Stimulated activated memory B cell treated with anti-CD40 and anti-IgM and Interleukin-4, amounts not matched to agents 10 μg/mL and 1 μg/mL and 100 μg/mL, for 72 hours (primary cell): ENCODE measurements around the gene TBC1D14.
A peak's percentile ranks its signal among the peaks of the same experiment; 100 is the strongest.

Experiments
- ATAC-seq: fragments of 150-1000 bp; cut with Tn5 transposase; 2 replicates; pipeline ENCODE4 v1.10.0; 2021
- H3K27ac Mint-ChIP-seq: one replicate; pipeline ENCODE4 v1.8.0; 2022; ENCODE audit warnings: mild to moderate bottlenecking, mixed read lengths
- H3K27me3 Mint-ChIP-seq: one replicate; pipeline ENCODE4 v1.8.0; 2022; ENCODE audit warnings: mixed read lengths
- H3K36me3 Mint-ChIP-seq: one replicate; pipeline ENCODE4 v1.8.0; 2022; ENCODE audit warnings: mixed read lengths
- H3K4me1 Mint-ChIP-seq: one replicate; pipeline ENCODE4 v1.8.0; 2022; ENCODE audit warnings: mixed read lengths
- H3K4me3 Mint-ChIP-seq: one replicate; pipeline ENCODE4 v1.8.0; 2022; ENCODE audit warnings: mild to moderate bottlenecking, moderate library complexity, mixed read lengths
- H3K9me3 Mint-ChIP-seq: one replicate; pipeline ENCODE4 v1.8.0; 2022; ENCODE audit warnings: mixed read lengths

The TBC1D14 gene

DNA sequence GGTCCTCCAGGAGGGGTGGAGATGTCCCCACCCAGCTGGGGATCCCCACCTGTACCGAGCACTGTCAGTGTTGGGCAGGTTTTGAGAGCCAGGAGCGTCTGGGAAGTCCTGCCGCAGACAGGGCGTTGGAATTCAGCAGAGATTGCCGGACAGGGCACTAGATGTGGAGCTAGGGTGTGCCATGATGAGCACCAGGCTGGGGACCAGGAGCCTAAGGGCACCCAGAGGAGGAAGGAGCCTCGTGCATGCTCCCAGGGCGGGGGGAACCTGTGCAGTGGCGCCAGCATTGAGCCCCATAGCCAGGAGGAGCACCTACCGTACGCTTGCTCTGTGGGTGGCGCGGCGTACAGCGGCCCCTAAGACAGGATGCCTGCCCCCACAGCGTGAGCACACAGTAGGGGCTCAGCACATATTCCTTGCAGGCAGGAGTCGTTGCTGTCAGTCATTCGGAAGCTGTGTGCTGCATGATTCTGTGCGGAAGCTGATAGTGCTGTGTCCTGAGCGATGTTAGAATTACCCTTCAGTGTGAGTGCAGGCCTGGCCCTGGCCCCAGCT is 114.8 kb downstream of the TBC1D14 start:
- no peak for ATAC-seq
- H3K27ac Mint-ChIP-seq: no peak overlapping the region
- H3K27me3 Mint-ChIP-seq: no peaks in the 10 kb centered on the region
- H3K4me3 Mint-ChIP-seq: no peak overlapping the region
- H3K36me3 Mint-ChIP-seq: peaks cover 79% of the 10 kb centered on the region
- H3K4me1 Mint-ChIP-seq: peaks cover 16% of the 10 kb centered on the region
- H3K9me3 Mint-ChIP-seq: no peaks in the 10 kb centered on the region

DNA sequence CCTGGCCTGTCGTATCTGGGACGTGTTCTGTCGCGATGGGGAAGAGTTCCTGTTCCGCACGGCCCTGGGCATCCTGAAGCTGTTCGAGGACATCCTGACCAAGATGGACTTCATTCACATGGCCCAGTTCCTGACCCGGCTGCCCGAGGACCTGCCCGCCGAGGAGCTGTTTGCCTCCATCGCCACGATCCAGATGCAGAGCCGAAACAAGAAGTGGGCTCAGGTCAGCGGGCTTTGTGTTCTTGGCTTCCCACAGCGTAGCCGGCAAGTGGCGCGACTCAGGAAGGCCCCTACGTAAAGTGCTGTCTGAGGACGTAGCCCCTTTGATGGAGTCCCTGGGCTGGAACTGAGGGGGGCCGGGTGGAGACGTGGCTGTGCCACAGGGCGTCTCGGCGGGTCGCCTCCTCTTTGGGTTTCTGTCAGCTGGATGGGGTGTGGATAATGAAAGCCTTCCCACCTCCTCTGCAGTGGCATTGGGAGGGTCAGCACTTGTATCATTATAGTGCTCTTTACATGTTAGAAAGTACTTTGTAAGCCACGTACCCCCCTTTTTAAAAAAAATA is 115.5 kb downstream of the TBC1D14 start:
- no peaks in the 10 kb centered on the region for H3K27me3 Mint-ChIP-seq
- no peak for ATAC-seq
- H3K9me3 Mint-ChIP-seq: no peaks in the 10 kb centered on the region
- no peak overlapping the region for H3K27ac Mint-ChIP-seq
- H3K36me3 Mint-ChIP-seq: peaks cover 83% of the 10 kb centered on the region
- no peak overlapping the region for H3K4me3 Mint-ChIP-seq
- H3K4me1 Mint-ChIP-seq: peaks cover 16% of the 10 kb centered on the region

DNA sequence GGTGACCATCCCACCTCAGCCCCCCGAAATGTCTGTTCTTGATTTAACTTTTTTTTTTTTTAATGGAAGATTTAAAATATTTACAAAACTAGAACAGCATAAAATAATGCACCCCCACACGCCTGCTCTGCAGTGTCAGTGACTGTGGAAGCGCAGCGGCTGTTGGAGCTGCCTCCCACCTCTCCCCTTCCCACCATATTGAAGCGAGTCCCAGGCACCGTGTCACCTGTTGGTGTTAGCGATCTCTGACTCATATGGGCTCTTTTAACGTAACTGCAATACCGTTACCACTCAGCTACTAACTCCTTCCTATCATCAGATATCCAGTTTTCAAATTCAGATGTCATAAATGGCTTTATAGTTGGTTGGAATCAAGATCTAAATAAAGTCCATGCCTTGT is 116.5 kb downstream of the TBC1D14 start:
- Mint-ChIP-seq H3K27ac (no peak overlapping the region), H3K36me3 (peaks cover 83% of the 10 kb centered on the region), H3K4me3 (no peak overlapping the region), H3K9me3 (no peaks in the 10 kb centered on the region), H3K4me1 (peaks cover 16% of the 10 kb centered on the region), H3K27me3 (no peaks in the 10 kb centered on the region)
- no peak for ATAC-seq

DNA sequence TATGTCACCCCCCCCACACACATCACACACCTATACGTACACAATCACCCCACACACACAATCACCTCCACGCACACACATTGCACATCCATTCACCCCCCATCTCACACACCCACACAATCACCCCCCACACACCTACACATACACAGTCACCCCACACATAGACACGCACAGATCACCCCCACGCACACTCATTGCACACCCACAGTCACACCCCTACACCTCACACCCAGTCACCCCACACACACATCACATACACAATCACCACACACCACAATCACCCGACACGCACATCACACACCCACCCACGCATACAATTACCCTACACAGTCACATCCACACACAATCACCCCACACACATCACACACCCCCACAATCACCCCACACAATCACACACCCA is 117.7 kb downstream of the TBC1D14 start:
- Mint-ChIP-seq H3K27ac (no peak overlapping the region), H3K4me3 (no peak overlapping the region), H3K36me3 (peaks cover 79% of the 10 kb centered on the region), H3K4me1 (peaks cover 16% of the 10 kb centered on the region), H3K27me3 (no peaks in the 10 kb centered on the region), H3K9me3 (no peaks in the 10 kb centered on the region)
- no peak for ATAC-seq

DNA sequence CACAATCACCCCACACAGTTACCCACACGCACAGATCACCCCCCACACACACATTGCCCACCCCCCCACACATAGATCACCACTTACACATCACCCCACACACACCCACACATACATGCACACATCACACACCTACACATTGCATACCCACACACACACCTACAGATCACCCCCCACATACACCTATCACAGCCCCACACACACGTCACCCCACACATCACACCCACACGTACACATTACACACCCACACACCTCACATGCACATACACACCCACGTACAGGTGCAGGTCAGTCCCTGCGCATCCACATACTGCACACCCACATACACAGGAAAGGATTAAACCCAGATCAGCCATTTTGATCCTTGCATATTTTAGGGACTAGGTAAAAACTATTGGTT is 118.3 kb downstream of the TBC1D14 start:
- ATAC-seq: no peak
- Mint-ChIP-seq H3K4me3 (no peak overlapping the region), H3K36me3 (peaks cover 76% of the 10 kb centered on the region), H3K9me3 (no peaks in the 10 kb centered on the region), H3K27me3 (no peaks in the 10 kb centered on the region), H3K4me1 (peaks cover 16% of the 10 kb centered on the region), H3K27ac (no peak overlapping the region)

DNA sequence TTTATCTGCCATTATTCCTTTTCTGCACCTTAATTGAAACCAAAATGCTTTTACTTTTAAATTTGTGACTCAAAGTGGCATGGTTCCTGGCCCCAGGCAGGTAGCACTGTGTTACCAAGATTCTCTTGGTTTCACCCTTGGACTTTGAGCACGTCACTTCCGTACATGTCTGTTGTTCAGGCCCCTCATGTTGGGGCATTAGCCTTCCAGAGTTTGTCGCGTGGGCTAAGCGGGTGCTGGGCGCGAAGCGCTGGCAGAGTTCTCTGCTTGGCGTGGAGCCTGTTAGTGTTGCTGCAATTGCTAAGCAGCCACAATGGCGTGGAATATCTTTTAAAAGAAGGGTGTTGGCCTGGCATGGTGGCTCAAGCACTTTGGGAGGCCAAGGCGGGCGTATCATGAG is 119.6 kb downstream of the TBC1D14 start:
- no peak for ATAC-seq
- H3K36me3 Mint-ChIP-seq: peaks cover 67% of the 10 kb centered on the region
- H3K27me3 Mint-ChIP-seq: no peaks in the 10 kb centered on the region
- no peak overlapping the region for H3K27ac Mint-ChIP-seq
- no peak overlapping the region for H3K4me3 Mint-ChIP-seq
- H3K4me1 Mint-ChIP-seq: peaks cover 16% of the 10 kb centered on the region
- H3K9me3 Mint-ChIP-seq: no peaks in the 10 kb centered on the region

DNA sequence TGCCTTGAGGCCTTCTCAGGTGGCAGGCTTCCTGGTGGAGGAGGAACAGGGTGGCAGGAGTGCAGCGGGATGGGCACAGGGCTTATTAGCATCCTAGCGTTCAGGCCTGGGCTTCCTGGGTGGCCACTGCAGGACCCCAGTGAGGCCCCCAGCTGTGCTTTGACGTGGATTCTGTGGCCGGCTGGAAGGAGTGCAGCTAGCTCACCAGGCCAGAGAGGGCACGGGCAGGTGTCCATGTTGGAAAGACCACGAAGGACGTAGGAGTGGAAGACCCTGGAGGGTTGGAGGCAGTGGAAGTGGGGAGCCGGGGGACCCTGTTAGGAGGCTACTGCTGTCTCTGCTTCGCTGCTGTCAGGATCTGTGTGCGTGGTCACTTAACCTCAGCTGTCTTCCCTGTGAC is 120.3 kb downstream of the TBC1D14 start:
- Mint-ChIP-seq H3K27ac (no peak overlapping the region), H3K4me1 (peaks cover 16% of the 10 kb centered on the region), H3K9me3 (no peaks in the 10 kb centered on the region), H3K4me3 (no peak overlapping the region), H3K27me3 (no peaks in the 10 kb centered on the region), H3K36me3 (peaks cover 60% of the 10 kb centered on the region)
- no peak for ATAC-seq

DNA sequence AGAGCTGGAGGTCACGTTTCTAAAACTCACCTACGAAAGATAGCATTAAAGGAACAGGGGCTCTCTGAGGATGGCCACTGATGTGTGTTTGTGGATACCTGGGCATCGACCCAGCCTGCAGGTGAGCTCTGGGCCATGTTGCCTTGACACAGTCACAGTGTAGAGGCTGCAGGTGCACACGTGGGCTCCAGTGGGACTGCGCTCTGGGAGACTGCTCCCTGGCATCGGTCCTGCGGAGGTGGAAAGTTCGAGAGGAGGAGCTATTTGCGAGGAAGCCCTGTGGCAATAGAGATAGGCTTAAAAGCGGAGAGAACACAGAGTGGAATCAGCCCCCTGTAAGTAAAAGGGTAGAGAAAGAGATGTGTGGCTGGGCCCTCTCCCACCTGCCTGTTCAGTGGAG is 121.2 kb downstream of the TBC1D14 start:
- Mint-ChIP-seq H3K9me3 (no peaks in the 10 kb centered on the region), H3K36me3 (peaks cover 54% of the 10 kb centered on the region), H3K27ac (no peak overlapping the region), H3K27me3 (no peaks in the 10 kb centered on the region), H3K4me3 (no peak overlapping the region), H3K4me1 (peaks cover 16% of the 10 kb centered on the region)
- no peak for ATAC-seq

DNA sequence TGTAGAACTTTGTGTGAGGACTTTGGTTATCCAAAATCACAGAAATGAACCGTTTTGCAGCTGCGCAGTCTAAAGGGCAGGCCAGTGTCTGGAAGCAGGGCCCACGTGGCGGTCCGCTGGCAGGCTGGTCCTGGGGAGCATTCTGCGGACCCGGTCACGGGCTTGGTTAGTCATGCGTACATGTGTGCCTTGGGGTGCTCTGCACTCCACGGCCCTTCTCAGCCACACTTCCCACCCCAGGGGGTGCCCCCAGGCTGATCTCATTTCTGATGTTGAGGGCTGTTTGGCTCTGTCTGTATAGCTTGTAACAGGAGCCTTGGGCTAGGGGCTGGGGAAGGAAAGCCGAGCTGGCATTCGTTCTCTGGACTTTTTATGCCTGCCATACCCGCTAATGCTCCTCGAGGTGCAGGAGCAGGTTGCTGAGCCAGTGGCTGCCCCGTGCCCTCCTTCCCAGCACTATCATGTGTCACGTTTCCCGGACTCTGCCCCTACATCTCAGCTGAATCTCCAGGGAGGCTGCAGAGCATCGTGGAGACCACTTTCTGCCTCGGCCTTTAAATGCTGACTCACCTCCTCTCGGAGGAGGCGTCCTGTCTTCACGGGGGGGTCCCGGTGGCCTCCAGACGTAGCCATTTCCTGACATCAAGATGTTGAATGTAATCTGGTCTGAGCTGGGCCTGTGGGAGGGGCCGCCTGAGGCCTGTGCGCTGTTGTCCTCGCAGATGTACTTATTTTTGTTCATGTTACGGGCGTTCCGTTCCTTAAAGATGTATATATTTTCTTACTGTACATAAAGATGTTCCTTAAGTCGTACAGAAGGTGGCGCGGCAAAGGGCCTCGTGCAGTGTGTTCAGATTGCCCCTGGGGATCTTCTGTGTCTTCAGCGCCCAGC is 122.2 kb downstream of the TBC1D14 start:
- Mint-ChIP-seq H3K27ac (no peak overlapping the region), H3K4me1 (peaks cover 16% of the 10 kb centered on the region), H3K4me3 (no peak overlapping the region), H3K36me3 (peaks cover 45% of the 10 kb centered on the region), H3K27me3 (no peaks in the 10 kb centered on the region), H3K9me3 (no peaks in the 10 kb centered on the region)
- no peak for ATAC-seq

DNA sequence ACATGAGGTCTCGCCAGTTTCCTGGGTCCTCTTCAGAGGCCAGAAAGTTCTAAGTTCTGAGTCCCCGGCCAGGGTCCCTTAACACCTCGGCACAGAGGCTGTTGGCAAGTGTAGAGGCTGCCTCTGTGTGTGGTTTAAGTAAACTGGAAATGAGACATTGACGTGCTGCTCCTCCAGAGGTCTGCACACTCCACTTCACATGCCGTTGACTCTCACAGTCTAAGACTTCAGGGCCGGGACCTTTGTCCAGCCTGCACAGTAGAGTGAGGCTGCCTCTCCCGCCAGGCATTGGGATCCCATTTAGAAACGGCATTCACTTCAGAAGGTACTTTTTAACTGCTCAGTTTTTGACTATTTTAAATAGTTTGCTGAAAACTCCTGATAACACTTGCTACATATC is 123.0 kb downstream of the TBC1D14 start:
- no peak overlapping the region for H3K4me3 Mint-ChIP-seq
- H3K36me3 Mint-ChIP-seq: peaks cover 37% of the 10 kb centered on the region
- H3K27me3 Mint-ChIP-seq: no peaks in the 10 kb centered on the region
- no peak overlapping the region for H3K27ac Mint-ChIP-seq
- no peaks in the 10 kb centered on the region for H3K9me3 Mint-ChIP-seq
- ATAC-seq: no peak
- peaks cover 13% of the 10 kb centered on the region for H3K4me1 Mint-ChIP-seq

DNA sequence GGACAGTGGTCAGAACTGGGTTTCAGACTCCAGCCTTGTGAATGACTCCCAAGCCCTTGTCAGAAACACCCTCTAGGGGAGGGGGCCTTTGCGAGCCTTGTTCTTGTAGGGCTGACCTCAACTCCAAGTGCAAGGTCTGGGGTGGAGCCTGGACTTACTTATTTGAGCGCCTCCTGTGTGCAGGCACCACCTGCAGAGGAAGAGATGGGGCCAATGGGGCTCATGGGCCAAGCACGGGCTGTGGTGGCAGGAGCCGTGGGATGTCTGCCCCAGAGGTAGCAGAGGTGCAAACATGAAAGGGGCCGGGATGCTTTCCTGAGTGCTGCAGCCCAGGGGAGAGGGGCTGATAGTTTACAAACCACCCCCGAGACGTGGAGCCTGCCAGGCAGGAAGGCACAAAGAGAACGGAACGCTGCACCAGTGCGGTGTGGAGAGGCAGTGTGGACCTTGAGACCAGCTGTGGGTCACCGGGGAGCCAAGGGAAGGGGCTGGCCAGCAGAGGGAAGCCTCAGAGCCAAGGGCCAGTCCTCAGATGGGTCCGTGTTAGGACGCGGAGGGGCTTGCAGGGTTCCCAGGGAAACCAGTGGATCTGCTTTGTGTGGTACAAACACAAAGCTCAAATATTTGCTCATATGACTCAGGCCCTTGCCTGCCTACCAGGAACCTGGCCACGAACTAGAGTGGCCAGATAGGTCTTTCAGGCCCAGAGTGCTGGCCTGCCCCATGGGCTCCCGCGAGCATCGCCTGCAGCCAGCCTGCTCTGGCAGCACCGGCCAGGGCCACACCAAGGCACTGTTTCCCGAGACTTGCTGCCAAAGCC is 124.8 kb downstream of the TBC1D14 start:
- no peak for ATAC-seq
- H3K27ac Mint-ChIP-seq: no peak overlapping the region

DNA sequence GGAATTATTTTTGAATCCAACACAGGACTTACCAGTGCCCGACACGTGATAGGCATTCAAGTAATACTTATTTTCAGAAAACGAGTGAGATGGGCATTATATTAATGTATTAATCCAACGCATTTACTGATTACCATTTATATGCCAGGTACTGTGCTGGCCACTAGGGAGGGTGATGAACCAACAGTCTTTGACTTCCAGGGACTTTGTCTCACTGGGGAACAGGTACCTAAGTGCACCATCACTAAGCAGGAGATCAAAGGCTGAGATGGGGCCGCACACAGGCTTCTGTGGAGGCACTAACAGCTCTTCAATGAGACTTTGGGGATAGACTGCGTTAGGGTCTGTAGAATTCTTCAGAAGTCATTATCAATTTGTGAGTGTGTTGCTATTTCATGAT is 127.8 kb downstream of the TBC1D14 start:
- H3K27me3 Mint-ChIP-seq: no peaks in the 10 kb centered on the region
- no peaks in the 10 kb centered on the region for H3K36me3 Mint-ChIP-seq
- H3K4me1 Mint-ChIP-seq: peaks cover 10% of the 10 kb centered on the region
- no peak overlapping the region for H3K4me3 Mint-ChIP-seq
- no peaks in the 10 kb centered on the region for H3K9me3 Mint-ChIP-seq
- H3K27ac Mint-ChIP-seq: no peak overlapping the region
- no peak for ATAC-seq

More for the DNA sequence above, 124.8 kb downstream of the TBC1D14 start:
- Mint-ChIP-seq H3K9me3 (no peaks in the 10 kb centered on the region), H3K27me3 (no peaks in the 10 kb centered on the region), H3K4me3 (no peak overlapping the region), H3K36me3 (peaks cover 20% of the 10 kb centered on the region), H3K4me1 (no peaks in the 10 kb centered on the region)

DNA sequence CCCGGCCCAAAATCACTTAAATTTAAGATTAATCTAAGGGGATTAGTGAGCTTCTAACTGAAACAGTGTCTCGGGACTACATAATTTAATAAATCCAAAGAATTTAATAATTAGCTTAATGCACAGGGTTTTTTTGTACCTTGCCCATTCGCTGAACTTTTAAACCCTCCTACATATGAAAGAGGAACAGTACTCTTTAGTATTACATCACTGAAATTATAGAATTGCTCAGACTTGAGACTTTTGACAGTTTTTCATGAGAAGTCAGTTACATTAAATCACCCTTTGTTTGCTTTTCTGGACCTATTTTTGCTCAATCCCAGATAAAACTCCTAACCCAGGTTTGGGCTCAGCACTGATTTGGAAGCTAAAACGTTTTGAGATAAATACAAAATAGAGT is 131.1 kb downstream of the TBC1D14 start:
- no peaks in the 10 kb centered on the region for H3K27me3 Mint-ChIP-seq
- no peak overlapping the region for H3K4me3 Mint-ChIP-seq
- no peak for ATAC-seq
- no peaks in the 10 kb centered on the region for H3K9me3 Mint-ChIP-seq
- no peak overlapping the region for H3K27ac Mint-ChIP-seq
- peaks cover 36% of the 10 kb centered on the region for H3K4me1 Mint-ChIP-seq
- H3K36me3 Mint-ChIP-seq: peaks cover 5% of the 10 kb centered on the region

DNA sequence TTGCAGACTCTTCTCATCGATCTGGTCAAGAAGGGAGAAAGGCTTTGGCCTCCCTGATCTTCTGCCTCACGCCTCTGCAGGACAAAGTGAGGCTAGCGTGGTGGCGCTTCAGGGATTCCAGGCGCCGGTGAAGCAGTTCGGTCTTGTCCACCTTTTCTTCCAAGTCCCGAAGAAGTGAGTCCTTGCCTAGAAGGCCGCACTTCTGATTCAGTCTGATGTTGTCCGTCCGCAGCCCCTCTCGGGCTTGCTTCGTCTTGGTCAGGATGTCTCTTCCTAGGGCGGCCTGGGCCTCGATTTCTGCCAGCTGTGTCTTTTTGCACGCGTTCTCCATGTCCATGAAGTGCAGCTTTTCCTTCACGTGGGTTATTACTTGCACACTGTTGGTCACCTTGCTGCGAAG is 131.6 kb downstream of the TBC1D14 start:
- Mint-ChIP-seq H3K9me3 (no peaks in the 10 kb centered on the region), H3K4me3 (no peak overlapping the region), H3K27me3 (no peaks in the 10 kb centered on the region), H3K36me3 (peaks cover 5% of the 10 kb centered on the region), H3K27ac (no peak overlapping the region), H3K4me1 (peaks cover 40% of the 10 kb centered on the region)
- no peak for ATAC-seq

DNA sequence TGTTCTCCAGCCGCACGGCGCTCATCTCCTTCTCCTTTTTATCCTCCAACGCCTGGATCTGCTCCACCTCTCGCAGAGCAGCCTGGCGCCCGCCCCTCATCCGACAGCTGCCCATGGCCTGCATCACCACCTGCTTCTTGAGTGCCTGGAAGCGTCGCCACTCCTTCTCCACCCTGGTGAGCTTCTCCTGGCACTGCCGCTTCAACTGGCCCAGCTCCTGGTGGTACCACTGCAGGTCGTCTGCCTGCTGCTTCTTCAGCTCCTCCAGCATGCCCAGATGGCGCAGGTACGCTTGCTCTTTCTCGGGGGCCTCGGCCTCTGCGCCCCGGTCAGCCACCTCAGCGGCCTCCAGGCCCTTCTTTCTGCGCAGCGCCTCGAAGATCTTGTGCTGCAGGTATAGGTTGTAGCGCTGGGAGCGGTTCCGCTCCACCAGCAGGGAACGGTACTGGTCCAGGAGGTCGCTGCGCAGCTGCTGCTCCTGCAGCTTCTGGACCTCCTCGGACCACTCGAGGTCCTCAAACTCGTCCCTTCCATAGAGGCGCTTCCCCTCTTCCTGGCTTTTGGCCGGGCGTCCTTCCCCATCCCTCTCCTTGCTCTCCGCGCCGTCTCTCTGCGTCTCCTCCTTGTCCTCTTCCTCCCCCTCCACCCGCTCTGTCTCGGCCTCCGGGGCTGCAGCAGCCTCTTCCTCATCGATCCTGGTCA is 132.3 kb downstream of the TBC1D14 start:
- H3K4me3 Mint-ChIP-seq: peak overlapping the region; percentile 96
- no peak for ATAC-seq
- H3K27me3 Mint-ChIP-seq: no peaks in the 10 kb centered on the region
- H3K36me3 Mint-ChIP-seq: peaks cover 5% of the 10 kb centered on the region
- no peaks in the 10 kb centered on the region for H3K9me3 Mint-ChIP-seq
- H3K4me1 Mint-ChIP-seq: peaks cover 48% of the 10 kb centered on the region
- H3K27ac Mint-ChIP-seq: peak overlapping the region; percentile 73
